Heart right ventricle (tissue), 16 donors: ENCODE measurements around the gene NMBR. TPM values are rescaled to one million over a fixed set of nuclear protein-coding genes. Genes with fewer than 3 reads are reported as not detected.

Experiments used
- ATAC-seq, 8 donors: fragments of 200-7000 bp; cut with Tn5 transposase; one replicate each; pipeline ENCODE4 v1.9.1; 2020; ENCODE audit warnings: mild to moderate bottlenecking in 8 of 8, moderate library complexity in 8 of 8, moderate number of reproducible peaks in 1 of 8
- DNase-seq, 2 donors: peaks; one replicate each; pipeline ENCODE4 v3.0.0-alpha.2; 2020
- H3K27ac ChIP-seq, 10 donors: fragments of 200-600 bp; sonication (generic) in 2 of 10; one replicate each; pipeline versions ENCODE4 v1.5.0 to v1.8.0; 2020 to 2022; ENCODE audit warnings: mild to moderate bottlenecking in 3 of 10
- H3K27me3 ChIP-seq, 7 donors: fragments of 200-600 bp; one replicate each; pipeline ENCODE4 v1.8.0; 2021 to 2022; ENCODE audit warnings: mild to moderate bottlenecking in 2 of 7
- H3K36me3 ChIP-seq, 9 donors: fragments of 200-600 bp; sonication (generic) in 1 of 9; one replicate each; pipeline versions ENCODE4 v1.5.0 to v1.8.0; 2020 to 2022; ENCODE audit warnings: mild to moderate bottlenecking in 2 of 9
- H3K4me1 ChIP-seq, 9 donors: fragments of 200-600 bp; sonication (generic) in 1 of 9; one replicate each; pipeline versions ENCODE4 v1.5.0 to v1.8.0; 2020 to 2022; ENCODE audit warnings: mild to moderate bottlenecking in 4 of 9
- H3K4me3 ChIP-seq, 10 donors: fragments of 200-600 bp; sonication (generic) in 2 of 10; one replicate each; pipeline versions ENCODE4 v1.5.0 to v1.8.0; 2020 to 2022; ENCODE audit warnings: mild to moderate bottlenecking in 7 of 10, moderate library complexity in 2 of 10
- H3K9me3 ChIP-seq, 11 donors: fragments of 200-600 bp in 10 of 11; sonication (generic) in 2 of 11; one replicate each; pipeline versions ENCODE4 v1.5.0 to v1.8.0; 2013 to 2022; ENCODE audit warnings: mild to moderate bottlenecking in 2 of 11, control low read depth in 1 of 11, moderate library complexity in 1 of 11
- CTCF ChIP-seq, 9 donors: fragments of 200-600 bp; sonication (generic) in 2 of 9; IDR thresholded peaks; one replicate each; pipeline versions ENCODE4 v1.5.0 to v1.8.0; 2021 to 2022; ENCODE audit warnings: antibody characterized with exemption in 9 of 9, mild to moderate bottlenecking in 5 of 9, moderate library complexity in 1 of 9
- WGBS, 2 donors: extraction: QIAGEN DNeasy Blood & Tissue Kit; methylation state at CpG; one replicate each; pipeline ENCODE4 v1.1.7; 2013; ENCODE audit warnings: inconsistent platforms in 1 of 2; 5-methylcytosine and 5-hydroxymethylcytosine counted together
- intact Hi-C, 10 donors: fragments of 100-400 bp; cut with DNase I; formaldehyde crosslinking; loops; one replicate each; pipeline versions ENCODE4 v1.11.1 to v1.14.2; 2022
- polyA plus RNA-seq, 2 donors: library from polyadenylated mRNA; stranded (reverse); fragments of 200-250 nt; gene quantifications; one replicate each; pipeline ENCODE4 v1.2.3, GENCODE V29; 2013
- total RNA-seq, 10 donors: library from RNA; stranded (reverse); fragmentation: NEBNext Ultra II Directional in 3 of 10; extraction: Animal tissue kit (Norgen Biotek cat#: 25700) in 3 of 10; gene quantifications; one replicate each; pipeline versions ENCODE4 v1.2.1 to v1.2.4, GENCODE V29; 2021 to 2023
- donor health status: Arrhythmogenic right ventricular cardiomyopathy.
- donor health status: ischemic (EF 13 %, LVEDD 7.1; RV severe dilation, severe dysfunction).
- donor health status: healthy with polysubstance abuse.
- donor health status: DM: no; HTN: yes; CAD: no.
- donor health status: DM: no; HTN: no; CAD: no.
- donor health status: ischemic (EF 25% LVEDD 6.9; RV normal size, moderate dysfunction).
- donor health status: ischemic (EF 25% LVEDD 5.7; RV mildly dilated, moderate dysfunction).
- donor health status: healthy.
- donor health status: DM: yes; HTN: yes; CAD: no.
- donor health status: Ischemic cardiomyopathy.
- donor health status: ischemic (EF 35%, LVEDD 5.7; RV mildly dilated, moderate dysfunction).
- donor health status: nonischemic (EF 11% LVEDD 7.7; RV severe dilation, severe dysfunction).
- donor health status: DM: yes; HTN: yes; CAD: no.
- donor health status: PGD.
- donor health status: ischemic (EF 29% LVEDD 5.4; RV normal size, mild dysfunction).
- donor health status: nonischemic (EF 23%, LVEDD 6.1; RV moderate dilation, normal function).

NMBR gene
- total and polyA plus RNA-seq, 12 donors = not detected

DNA sequence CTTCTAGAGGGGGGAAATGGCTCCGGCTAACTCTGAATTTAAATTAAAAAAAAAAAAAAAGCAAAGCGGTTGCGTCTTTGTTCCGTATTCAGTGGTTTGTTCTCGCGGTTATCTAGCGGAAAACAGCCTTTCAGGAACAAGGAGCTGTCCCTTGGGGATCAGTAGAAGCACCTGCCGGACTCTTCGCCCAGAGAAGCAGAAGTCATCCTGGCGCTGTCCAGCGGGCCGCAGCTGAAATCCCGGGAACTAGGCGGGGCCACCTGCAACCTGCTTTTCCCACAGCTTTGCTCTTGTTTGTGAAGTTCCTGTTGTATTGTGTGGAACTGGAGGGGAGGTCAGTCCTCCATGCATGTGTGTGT, 58.1 kb downstream of the NMBR start:
- Histone ChIP-seq H3K9me3 (peaks cover 0 to 3% (median 0%) of the 10 kb centered on the region in 11 donors), H3K36me3 (no peaks in the 10 kb centered on the region), H3K4me3 (no peak overlapping the region), H3K27ac (no peak overlapping the region), H3K27me3 (peaks cover 0 to 44% (median 38%) of the 10 kb centered on the region in 7 donors), H3K4me1 (peaks cover 0 to 5% (median 0%) of the 10 kb centered on the region in 9 donors)
- TF ChIP-seq CTCF (IDR thresholded peaks at IDR 0.05) = no peak
- intact Hi-C loops = no loop called here
- peak in 1 of 8 donors; percentile 7 for ATAC-seq
- DNase-seq = peak in 1 of 2 donors; percentile 5
- 2% methylated on average over 14 of the region's 14 CpGs for WGBS, 2 donors

DNA sequence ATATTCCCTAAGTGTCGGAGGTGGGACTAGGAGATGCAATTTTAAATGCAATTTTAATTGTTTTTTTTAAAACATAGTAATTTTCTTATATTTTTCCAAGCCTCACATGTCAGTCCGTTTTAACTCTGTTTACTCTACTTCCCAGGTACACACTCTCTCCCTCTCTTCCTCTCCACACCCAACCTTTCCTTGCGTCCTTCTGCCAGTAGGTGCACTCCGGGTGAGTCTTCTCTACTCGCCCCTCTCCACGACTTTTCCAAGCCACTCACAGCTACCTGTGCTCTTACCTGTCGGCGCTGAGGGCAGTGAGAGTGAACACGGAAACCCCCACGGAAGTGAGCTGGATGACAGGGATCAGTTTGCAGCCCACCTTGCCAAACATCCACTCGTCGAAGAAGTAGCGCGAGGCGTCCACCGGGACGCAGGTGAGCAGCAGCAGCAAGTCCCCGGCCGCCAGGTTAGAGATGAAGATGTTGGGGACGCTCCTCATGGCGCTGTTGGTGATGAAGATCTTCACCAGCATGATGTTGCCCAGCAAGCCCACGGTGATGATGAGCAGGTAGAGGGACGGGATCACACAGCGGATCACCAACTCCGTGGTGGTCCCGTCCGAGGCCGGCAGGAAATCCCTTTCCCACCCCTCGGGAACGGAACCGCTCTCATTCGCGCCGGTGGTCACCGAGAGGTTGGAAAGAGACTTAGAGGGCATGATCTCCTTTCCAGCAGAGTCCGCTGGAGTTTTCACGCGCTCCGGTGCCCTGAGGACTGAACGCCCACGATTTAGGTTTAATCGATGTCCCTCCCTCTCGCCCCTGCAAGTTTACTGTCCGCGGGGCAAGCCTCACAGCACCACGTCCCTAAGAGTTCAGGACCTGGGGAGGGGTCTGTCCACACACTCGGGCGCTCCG, 58.7 kb downstream of the NMBR start:
- H3K4me3 ChIP-seq = no peak overlapping the region
- ATAC-seq = no peak
- no peak for DNase-seq

GRCh38 chr6:142079130-142079529, 67.8 kb downstream of the NMBR start:
- TF ChIP-seq CTCF (IDR thresholded peaks at IDR 0.05) = no peak
- H3K27me3 ChIP-seq = no peaks in the 10 kb centered on the region
- no peak overlapping the region for H3K4me3 ChIP-seq
- no peak for DNase-seq
- no peak overlapping the region for H3K27ac ChIP-seq
- no peak for ATAC-seq
- H3K36me3 ChIP-seq = no peaks in the 10 kb centered on the region
- no peaks in the 10 kb centered on the region for H3K4me1 ChIP-seq
- intact Hi-C loops = no loop called here
- H3K9me3 ChIP-seq = no peaks in the 10 kb centered on the region

More for the DNA sequence above, 58.7 kb downstream of the NMBR start:
- Histone ChIP-seq H3K9me3 (peaks cover 0 to 3% (median 0%) of the 10 kb centered on the region in 11 donors), H3K36me3 (no peaks in the 10 kb centered on the region), H3K27ac (no peak overlapping the region), H3K4me1 (peaks cover 0 to 5% (median 0%) of the 10 kb centered on the region in 9 donors), H3K27me3 (peaks cover 0 to 44% (median 38%) of the 10 kb centered on the region in 7 donors)
- intact Hi-C loops = no loop called here
- TF ChIP-seq CTCF (IDR thresholded peaks at IDR 0.05) = no peak
- WGBS, 2 donors = 15% methylated on average over 49 of the region's 49 CpGs

DNA sequence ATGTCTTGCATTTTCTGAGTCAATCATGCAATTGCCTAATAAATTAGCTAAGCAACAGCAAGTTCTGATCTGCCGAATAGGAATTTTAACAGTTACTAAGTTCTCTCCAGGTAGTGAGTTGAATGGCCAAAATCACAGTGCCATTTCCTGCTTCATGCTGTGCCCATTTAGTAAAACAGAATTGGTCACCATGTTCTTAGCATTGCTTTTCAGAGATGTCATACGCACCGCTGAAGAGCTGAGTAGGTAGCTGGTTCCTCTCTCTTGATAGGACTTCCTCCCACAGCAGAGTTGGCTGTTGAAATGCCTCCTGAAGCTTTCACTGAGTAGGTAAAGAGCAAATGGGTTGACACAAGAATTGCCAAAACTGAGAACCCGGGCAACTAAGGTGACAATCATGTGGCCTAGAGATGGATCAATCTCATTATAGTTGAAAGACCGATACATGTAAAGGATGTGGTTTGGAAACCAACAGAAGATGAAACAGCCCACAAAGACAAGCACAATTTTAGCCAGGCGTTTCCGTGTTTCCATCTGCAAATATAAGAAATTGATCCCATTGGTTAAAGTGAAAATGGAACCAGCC, 71.3 kb downstream of the NMBR start:
- Histone ChIP-seq H3K4me3 (no peak overlapping the region), H3K9me3 (peaks cover 0 to 6% (median 0%) of the 10 kb centered on the region in 11 donors), H3K27me3 (peaks cover 0 to 3% (median 0%) of the 10 kb centered on the region in 7 donors), H3K36me3 (no peaks in the 10 kb centered on the region), H3K4me1 (no peaks in the 10 kb centered on the region), H3K27ac (no peak overlapping the region)
- DNase-seq (no peak), ATAC-seq (no peak)
- WGBS, 2 donors = 89 to 90% methylated on average over 7 of the region's 7 CpGs
- intact Hi-C loops = no loop called here
- no peak for TF ChIP-seq CTCF (IDR thresholded peaks at IDR 0.05)
